ENCODE results near the gene DLL1.

DLL1 gene

DNA sequence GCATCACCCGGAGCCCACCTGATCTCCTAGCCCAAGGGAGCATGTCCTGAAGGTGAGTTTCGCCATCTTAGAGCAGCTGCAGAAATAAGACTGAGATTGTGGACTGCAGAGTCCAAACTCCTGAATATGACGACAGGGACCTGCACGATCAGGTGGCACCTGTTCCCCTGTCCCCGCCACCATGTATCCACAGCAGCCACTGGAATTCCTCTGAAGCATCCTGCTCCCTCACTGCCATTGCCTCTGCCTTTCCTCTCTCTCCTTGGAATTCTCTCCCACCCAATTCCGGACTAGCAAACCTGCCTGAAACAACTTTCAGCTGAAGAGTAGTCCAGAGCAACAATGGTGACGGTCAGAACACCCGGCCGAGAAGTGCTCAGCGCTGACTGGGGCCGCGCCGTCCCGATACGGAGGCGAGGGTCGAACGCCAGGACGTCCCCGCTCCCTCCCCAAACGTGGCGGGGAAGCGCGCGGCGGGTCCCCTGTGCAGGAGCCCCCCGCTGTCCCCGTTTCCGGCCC is 15.0 kb upstream of the DLL1 start:
- no peak for DNase-seq (ENCODE audit: low read depth)
- peak overlapping the region; percentile 91 for H3K4me3 ChIP-seq (ENCODE audit: low read length)
- TF ChIP-seq CTCF (conservative IDR thresholded peaks at IDR 0.05; ENCODE audit: low read depth, low read length): no peak

DNA sequence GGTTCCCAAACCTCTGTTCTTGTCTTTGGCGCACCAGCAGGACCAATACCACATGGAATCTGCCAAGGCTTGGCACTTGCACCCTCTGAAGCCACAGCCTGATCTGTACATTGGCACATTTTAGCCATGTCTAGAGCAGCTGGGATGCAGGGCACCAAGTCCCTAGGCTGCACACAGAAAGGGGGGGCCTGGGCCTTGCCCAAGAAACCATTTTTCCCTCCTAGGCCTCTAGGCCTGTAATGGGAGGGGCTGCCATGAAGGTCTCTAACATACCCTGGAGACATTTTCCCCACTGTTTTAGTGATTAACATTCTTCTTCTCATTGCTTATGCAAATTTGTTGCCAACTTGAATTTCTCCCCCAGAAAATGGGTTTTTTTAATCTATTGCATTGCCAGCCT is 10.3 kb upstream of the DLL1 start:
- TF ChIP-seq CTCF (conservative IDR thresholded peaks at IDR 0.05; ENCODE audit: low read depth, low read length): no peak
- DNase-seq (ENCODE audit: low read depth): no peak
- H3K4me3 ChIP-seq (ENCODE audit: low read length): no peak overlapping the region

DNA sequence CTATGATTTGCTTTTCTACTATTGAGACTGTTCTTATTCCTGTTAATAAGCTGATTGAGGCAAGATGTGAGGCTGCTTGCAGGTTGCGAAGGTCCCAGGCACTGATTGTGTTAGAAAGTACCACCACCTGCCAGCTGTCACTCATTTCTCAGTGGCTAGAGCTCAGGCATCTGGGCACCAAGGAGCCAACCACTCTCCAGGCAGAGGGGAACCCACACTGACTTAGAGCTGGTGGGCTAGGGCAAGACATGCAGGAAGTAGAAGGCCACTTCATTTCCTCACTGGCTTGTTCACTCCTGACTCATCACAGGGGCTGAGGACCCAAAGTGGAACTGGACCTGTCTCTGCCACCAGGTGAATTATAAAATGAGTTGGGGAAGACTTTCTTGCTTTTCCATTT is 7.8 kb upstream of the DLL1 start:
- no peak for DNase-seq (ENCODE audit: low read depth)
- H3K4me3 ChIP-seq (ENCODE audit: low read length): no peak overlapping the region
- no peak for TF ChIP-seq CTCF (conservative IDR thresholded peaks at IDR 0.05; ENCODE audit: low read depth, low read length)

GRCh38 chr6:170297576-170298330 is 6.9 kb upstream of the DLL1 start:
- no peak overlapping the region for H3K4me3 ChIP-seq (ENCODE audit: low read length)
- no peak for TF ChIP-seq CTCF (conservative IDR thresholded peaks at IDR 0.05; ENCODE audit: low read depth, low read length)
- DNase-seq (ENCODE audit: low read depth): no peak

DNA sequence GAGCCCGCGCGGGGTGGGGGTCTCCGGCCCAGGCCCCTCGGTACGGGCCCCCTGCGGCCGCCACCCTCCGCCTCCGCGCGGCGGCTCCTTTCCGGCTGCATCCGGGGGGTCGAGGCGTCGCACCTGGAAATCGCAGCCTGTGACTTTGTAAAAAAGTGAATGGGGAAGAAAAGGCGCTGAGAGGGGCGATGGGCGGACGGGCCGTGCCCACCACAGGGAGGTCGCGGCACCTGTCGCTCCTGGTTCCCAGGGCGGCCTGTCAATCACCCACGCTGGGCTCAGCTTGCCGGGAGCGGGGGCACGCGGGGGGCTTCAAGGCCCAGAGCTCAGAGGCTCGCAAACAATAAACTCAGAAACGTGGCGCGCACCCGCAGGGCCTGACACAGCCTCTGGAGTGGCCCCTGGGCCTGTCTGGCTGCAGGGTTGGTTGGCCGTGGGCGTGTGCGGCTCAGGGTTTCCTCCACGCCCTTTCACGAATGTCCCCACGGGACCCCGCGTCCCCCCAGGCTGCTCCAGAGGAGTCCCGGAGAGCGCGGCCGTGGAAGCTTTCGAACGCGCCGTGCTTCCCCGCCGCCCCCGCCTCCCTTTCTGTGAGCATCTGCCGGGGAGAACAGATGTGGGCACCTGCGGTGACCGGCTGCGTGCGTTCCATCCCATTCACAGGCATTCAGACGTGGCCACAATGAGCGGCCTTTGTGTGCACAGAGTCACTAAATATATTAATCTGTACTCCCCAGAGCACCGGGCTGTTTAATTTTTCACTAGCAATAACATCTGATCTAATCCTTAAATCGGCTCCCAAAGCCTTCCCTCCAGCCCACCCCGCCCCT is 6.1 kb upstream of the DLL1 start:
- DNase-seq (ENCODE audit: low read depth): no peak
- TF ChIP-seq CTCF (conservative IDR thresholded peaks at IDR 0.05; ENCODE audit: low read depth, low read length): no peak
- H3K4me3 ChIP-seq (ENCODE audit: low read length): no peak overlapping the region

DNA sequence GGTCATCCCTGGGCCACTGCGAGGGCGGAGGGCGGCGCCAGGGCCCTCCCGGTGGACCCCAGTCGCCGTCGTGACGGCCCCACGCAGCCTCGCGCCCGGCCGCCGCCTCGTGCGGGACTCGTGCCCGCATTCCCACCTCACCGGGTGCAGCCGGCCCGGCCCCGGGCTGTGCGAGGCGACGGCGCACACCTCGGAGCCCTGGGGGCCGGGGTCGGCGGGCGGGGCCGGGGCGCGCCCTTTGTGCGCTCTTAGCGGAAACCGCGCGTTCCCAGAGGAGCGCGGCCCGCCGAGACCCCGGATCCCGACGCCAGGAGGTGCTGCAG is 5.5 kb upstream of the DLL1 start:
- no peak for TF ChIP-seq CTCF (conservative IDR thresholded peaks at IDR 0.05; ENCODE audit: low read depth, low read length)
- no peak for DNase-seq (ENCODE audit: low read depth)
- no peak overlapping the region for H3K4me3 ChIP-seq (ENCODE audit: low read length)
